GM21367 (cell line): ENCODE results near the gene ANKRD55.

Experiments used
- ATAC-seq: cut with Tn5 transposase; IDR thresholded peaks from one replicate; pipeline ENCODE4 v1.9.1; 2021; ENCODE audit not compliant: unreplicated experiment

ANKRD55 gene

DNA sequence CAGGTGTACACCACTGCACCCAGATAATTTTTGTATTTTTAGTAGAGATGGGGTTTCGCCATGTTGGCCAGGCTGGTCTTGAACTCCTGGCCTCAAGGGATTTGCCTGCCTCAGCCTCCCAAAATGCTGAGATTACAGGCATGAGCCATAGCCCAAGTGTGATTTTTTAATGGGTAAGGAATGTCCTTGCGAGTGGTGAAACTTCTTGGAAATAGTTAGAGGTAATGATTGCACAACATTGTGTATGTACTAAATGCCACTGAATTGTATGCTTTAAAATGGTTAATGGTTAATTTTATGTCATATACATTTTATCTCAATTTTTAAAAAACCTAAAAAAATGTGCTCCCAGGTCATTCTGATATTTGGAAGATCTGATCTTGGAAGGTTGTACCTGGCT, 178.5 kb downstream of the ANKRD55 start:
- ATAC-seq = no peak

DNA sequence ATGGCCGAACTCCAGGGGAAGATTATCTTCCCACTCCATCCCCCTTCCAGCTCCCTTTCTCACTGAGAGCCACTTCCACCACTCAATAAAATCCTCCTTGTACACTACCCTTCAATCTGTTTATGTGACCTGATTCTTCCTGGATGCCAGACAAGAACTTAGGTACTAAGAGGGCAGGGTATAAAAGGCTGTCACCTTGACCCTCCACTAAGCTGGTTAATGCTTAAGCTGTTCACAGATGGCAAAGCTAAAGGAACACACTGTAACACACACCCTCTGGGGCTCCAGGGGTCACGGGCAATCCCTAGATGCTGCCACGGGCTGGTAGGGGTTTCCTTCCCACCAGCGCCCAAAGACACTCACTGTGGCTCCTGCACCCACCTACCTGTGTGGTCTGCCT, 179.8 kb downstream of the ANKRD55 start:
- ATAC-seq = no peak

DNA sequence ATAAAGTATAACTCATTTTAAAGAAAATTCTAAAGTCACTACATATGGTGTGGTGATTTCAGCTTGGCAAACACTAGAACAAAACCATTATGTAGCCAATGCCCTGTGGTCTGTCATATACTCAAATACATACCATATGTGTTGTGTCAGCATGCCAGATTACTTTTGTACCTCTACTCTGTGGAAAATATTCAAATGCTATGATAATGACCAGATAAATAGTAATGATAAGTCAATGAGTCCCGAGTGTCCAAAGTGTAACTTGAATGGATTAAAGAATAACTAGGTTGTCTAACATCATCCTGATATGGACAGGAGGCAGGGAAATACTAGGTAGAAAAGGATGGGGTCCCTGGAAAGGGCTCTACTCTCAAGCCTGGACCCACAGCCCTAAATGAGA, 180.4 kb downstream of the ANKRD55 start:
- ATAC-seq = no peak

DNA sequence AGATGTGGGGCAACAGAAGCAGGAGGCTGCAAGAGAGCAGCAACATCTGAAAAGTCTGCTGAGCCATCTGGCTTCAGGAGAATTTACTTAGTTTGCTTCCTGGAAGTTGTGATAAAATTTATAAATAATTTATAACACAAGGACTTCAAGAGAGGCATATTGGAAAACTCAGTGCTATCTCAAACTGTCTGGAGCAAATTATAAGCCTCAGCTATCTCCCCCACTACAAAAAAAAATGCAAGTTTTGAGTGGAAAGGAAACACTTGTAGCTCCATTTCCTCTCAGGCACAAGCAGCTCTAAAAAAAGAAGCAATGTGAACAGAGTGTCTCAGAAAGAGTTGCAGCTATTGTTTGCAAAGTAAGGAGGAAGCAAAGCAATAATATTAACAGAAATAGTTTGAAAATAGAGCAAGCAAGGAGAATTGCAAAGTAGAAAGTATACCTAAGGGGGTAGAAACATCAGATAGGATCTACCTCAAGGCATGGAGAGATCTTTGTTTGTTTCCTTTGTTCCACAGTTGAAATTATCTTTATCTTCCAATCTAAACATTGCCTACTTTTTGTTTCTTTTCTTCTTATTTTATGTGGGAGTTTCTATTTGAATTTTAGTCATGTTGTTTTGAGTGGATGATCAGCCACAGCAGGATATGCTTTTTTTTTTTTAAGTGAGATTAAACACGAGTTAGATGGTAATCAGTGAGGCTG, 182.4 kb downstream of the ANKRD55 start:
- ATAC-seq = no peak
